GM12873 (cell line): ENCODE results near the gene VAX1.

ENCODE experiments used
- TF ChIP-seq, protein P1 (sequence below): IDR thresholded peaks from 2 replicates; pipeline ENCODE4 v1.5.1; 2012; ENCODE audit warnings: low read depth, mild to moderate bottlenecking, moderate library complexity, low read length, control low read depth; ENCODE audit not compliant: insufficient read depth; ENCODE audit errors: missing control alignments

The VAX1 gene

DNA sequence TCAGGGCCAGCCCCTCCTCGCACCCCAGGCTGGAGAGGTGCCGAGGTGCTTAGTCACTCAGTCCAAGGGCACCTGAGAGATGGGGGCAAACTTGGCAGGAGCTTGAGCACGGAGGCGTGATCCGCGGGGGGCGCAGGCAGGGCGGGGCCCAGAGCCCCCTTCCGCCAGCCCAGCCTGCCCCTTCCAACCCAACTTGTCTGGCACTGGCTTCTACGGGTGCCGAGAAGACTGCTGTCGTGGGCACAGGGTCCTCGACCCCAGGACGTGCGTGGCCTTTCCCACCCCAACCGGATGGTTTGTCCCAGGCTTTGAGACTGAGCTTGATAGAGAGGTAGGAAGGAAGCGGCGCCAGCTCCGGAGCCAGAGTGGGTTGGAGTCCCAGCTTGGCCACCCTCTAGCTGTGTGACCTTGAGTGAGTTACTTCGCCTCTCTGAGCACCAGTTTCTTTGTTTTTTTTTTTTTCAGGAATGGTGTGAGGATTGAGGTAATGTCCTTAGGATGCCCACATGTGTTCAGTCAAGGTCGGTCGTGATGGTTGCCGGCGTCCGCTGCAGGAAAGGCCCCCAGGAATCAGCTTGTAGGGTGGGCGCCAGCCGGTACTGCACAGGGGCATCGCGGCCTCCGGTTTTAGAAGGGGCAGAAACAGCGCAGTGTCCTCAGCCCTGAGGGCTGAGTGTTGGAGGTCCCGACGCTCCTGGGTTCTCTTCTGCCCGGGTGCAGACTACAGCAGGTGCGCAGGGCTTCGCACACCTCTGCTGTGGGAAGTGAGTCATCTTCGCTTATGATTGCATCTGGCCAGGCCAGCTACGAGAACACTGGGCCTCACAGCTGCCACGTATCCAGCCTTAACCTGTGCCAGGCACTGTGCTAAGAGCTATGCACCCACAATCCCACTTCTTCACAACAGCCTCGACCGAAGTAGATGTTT lies 28.6 kb upstream of the VAX1 start:
- TF ChIP-seq, protein P1, sequence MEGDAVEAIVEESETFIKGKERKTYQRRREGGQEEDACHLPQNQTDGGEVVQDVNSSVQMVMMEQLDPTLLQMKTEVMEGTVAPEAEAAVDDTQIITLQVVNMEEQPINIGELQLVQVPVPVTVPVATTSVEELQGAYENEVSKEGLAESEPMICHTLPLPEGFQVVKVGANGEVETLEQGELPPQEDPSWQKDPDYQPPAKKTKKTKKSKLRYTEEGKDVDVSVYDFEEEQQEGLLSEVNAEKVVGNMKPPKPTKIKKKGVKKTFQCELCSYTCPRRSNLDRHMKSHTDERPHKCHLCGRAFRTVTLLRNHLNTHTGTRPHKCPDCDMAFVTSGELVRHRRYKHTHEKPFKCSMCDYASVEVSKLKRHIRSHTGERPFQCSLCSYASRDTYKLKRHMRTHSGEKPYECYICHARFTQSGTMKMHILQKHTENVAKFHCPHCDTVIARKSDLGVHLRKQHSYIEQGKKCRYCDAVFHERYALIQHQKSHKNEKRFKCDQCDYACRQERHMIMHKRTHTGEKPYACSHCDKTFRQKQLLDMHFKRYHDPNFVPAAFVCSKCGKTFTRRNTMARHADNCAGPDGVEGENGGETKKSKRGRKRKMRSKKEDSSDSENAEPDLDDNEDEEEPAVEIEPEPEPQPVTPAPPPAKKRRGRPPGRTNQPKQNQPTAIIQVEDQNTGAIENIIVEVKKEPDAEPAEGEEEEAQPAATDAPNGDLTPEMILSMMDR, result no peak

DNA sequence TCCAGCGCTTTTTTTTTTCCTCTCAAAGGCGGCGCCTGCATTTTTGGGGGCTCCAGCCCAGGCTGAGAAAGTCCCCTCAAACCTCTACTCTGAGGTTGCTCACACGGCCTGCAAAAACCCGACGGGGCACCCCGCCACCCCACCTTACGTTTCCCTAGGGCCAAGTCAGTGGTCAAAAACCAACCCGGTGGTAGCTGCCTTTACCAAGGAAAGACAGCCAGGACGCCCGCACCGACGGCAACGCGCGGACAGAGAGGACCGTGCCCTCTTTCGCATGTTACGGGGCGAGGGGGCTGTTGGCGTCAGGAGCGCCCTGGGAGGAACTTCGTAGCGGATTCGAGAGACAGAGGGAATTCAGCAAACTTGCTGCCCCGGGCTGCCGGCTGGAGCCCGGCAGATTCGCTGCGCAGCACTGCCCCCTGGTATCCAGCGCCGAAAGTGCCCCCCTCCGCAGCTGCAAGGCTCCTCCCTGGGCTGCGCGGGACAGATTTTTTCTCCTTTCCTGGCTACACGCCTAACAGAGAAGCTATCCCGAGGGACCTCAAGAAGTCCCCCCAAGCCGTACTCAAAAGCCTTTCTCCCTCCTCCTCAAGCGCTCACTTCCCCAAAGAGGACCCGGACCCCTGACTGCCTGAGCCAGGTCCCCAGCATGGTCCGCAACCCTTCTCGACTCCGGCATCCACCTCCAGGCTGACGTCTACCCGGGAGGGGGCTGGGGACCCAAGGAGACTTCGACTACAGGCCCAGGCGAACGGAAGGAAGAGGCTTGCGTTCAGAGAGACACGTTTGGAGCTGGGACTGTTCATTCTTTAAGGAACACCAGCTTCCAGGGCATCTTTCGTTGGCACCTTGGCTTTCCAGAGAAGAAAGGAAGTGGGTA lies 27.7 kb upstream of the VAX1 start:
- TF ChIP-seq, protein P1, result peak; percentile 34

DNA sequence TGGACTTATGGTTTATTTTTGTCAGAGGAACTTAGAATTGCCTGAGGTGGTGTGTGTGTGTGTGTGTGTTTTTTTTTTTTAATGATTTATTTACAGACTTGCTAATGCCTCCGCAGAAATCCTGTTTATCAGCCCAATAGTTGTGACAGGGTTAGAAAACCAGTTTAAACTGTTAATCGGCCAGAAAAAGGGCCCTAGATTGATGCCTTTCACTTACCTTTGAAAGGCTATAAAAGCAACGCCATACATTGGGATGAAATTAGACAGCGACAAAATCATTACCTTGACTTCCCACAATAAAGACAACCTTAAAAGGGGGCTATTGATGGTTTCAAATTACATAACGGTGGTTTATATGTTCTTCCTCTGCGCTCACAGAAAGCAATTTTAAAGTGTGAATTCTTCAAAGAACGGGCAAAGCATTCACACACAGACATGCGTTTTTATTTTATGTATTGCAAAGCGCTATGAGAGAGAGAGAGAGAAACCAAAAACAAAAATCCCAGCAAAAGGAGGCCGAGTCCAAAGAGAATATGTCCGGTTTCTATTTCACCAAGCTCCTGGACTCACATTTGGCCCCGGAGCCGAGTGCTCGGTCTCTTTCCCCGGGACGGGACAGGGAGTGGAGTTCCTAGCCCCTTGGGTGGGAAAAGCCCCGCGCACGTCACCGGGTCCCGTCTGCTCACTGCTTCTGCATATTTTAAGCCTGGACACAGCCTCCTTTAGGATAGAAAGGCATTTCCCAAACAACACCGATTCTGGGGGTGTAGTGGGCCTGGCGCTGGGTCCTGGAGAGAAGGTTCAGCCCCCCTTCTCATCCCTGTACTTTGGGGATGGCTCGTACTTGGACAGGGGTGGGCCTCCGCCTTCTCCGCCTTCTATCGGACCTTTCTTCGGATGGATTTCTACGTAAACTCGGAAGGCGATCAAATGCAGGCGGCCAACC lies 26.8 kb upstream of the VAX1 start:
- TF ChIP-seq, protein P1, result no peak

DNA sequence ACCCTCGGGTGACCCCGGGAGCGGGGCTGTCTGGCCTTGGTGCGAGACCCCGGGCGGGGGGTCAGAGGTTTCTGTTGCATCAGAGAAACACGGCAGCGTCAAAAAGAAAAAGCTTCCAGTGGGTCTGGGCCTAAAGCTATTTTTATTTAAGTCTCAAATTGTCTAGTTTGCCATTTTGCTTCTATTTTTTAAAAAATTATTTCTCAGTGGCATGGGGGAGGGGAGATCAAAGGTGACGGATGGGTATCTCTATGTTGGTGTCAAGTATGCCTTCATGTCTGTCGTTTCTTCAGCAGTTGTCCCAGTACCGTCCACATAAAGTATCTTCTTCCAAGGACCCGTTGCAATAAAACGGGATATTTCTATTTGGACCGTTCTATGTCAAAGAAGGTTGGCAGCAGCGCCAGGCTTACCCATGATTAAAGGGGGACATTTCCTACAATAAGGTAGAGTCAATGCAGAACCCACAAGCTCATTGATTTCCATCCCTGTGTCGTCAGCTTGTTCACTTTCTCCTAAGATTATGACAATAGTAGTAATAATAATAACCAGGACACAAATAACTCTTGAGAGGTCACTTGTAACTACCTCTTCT lies 26.0 kb upstream of the VAX1 start:
- TF ChIP-seq, protein P1, result no peak

DNA sequence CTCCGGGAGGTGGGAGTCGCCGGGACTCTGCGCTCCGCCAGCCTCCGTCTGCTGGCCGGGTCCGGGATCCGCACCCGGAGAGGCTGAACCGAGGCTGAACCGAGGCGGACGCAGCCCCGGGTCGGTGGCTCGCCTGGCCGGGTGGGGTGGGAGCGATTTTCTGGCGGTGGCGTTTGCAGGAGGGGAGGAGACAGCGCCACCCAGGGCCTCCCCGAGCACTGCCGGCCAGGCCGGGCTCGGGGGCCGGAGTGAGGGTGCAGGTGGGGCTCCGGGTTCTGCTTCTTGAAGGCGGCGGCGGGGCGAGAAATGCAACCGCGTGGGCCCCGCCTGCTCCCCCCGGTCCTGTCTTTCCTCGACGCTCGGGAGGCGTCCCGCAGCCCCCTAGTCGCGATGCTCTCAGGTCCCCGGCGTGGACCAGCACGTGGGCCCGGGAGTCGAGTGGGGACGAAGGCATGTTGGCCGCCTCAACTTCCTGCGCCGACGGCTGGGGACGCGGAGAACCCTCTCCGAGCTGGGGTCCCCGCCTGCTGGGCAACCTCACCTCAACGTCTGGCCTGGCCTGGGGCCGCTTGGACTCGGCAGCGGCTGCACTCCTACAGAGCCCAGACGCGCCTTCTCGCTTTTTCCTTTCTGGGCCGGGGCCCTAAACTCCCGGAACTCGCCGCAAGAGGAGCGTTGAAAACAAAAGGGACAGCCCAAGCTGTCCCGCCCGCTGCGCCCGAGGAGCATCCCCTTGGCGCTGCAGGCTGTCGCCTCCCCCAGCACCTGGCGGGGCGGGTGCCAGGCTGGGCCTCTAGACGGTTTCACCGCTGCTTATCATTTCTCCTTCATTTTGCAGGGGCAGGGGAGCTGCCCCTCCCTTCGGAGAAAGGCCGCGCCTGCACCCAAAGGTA lies 25.2 kb upstream of the VAX1 start:
- TF ChIP-seq, protein P1, result no peak
